SK-N-SH (cell line): ENCODE measurements around the gene SPTBN2.

Experiments
- CHD2 ChIP-seq: fragments of 150-350 bp; IDR thresholded peaks from 2 replicates; pipeline ENCODE4 v1.6.1; 2018; ENCODE audit warnings: low read length; ENCODE audit not compliant: partially characterized antibody
- EP300 ChIP-seq, 2 experiments: IDR thresholded peaks; 2 replicates each; pipeline versions ENCODE4 v1.4.0 to v1.6.1; 2012; ENCODE audit warnings: borderline replicate concordance in 1 of 2, low read depth in 1 of 2, low read length in 1 of 2
- FOSL2 ChIP-seq: IDR thresholded peaks from 2 replicates; pipeline ENCODE4 v1.4.0; 2012; ENCODE audit warnings: low read depth, mild to moderate bottlenecking, moderate library complexity, borderline replicate concordance
- FOXM1 ChIP-seq: IDR thresholded peaks from 2 replicates; pipeline ENCODE4 v1.4.0; 2012; ENCODE audit warnings: low read depth, mild to moderate bottlenecking
- NFIC ChIP-seq: IDR thresholded peaks from 2 replicates; pipeline ENCODE4 v1.4.0; 2012; ENCODE audit warnings: borderline replicate concordance
- NRF1 ChIP-seq: IDR thresholded peaks from 2 replicates; pipeline ENCODE4 v1.6.1; 2012; ENCODE audit warnings: low read depth, mild to moderate bottlenecking, low read length
- POLR2AphosphoS5 ChIP-seq: IDR thresholded peaks from 2 replicates; pipeline ENCODE4 v1.6.1; 2012; ENCODE audit warnings: low read depth, low read length
- SIN3A ChIP-seq: IDR thresholded peaks from 2 replicates; pipeline ENCODE4 v1.6.1; 2012; ENCODE audit warnings: low read depth, mild to moderate bottlenecking, low read length, moderate library complexity, borderline replicate concordance
- TF ChIP-seq, protein P1 (sequence below): IDR thresholded peaks from 2 replicates; pipeline ENCODE4 v1.4.0; 2012; ENCODE audit warnings: low read depth, borderline replicate concordance
- TF ChIP-seq, protein P2 (sequence below): fragments of 200-600 bp; sonication (generic); IDR thresholded peaks from 2 replicates; pipeline ENCODE4 v1.6.1; 2017; ENCODE audit warnings: antibody characterized with exemption, mild to moderate bottlenecking, moderate library complexity
- TF ChIP-seq, protein P3 (sequence below): IDR thresholded peaks from 2 replicates; pipeline ENCODE4 v1.4.0; 2012; ENCODE audit warnings: low read depth
- TF ChIP-seq, protein P4 (sequence below): IDR thresholded peaks from 2 replicates; pipeline ENCODE4 v1.6.1; 2012; ENCODE audit warnings: mild to moderate bottlenecking, low read depth, low read length, moderate library complexity

DNA sequence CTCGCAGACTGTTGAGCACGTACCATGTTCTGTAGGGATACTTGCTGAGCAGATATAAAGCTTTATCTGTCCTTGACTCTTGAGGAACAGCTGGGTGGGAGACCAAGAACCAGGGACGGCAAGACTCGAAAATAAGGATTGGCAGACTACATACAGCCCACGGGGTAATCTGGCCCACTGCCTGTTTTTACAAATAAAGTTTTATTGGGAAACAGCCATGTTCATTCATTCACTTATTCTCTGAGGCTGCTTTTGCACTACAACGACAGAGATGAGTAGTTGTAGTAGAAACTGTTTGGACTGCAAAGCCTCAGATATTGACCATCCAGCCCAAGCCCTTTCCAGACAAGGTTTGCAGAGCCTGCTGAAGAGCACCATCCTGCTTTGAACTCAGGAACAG, 31.0 kb downstream of the SPTBN2 start:
- TF ChIP-seq, protein P1, sequence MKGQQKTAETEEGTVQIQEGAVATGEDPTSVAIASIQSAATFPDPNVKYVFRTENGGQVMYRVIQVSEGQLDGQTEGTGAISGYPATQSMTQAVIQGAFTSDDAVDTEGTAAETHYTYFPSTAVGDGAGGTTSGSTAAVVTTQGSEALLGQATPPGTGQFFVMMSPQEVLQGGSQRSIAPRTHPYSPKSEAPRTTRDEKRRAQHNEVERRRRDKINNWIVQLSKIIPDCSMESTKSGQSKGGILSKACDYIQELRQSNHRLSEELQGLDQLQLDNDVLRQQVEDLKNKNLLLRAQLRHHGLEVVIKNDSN: no peak
- no peak for TF ChIP-seq EP300 (IDR thresholded peaks at IDR 0.05; ENCODE audit: borderline replicate concordance in 1 of 2, low read depth in 1 of 2, low read length in 1 of 2)
- TF ChIP-seq SIN3A: no peak
- TF ChIP-seq, protein P2, sequence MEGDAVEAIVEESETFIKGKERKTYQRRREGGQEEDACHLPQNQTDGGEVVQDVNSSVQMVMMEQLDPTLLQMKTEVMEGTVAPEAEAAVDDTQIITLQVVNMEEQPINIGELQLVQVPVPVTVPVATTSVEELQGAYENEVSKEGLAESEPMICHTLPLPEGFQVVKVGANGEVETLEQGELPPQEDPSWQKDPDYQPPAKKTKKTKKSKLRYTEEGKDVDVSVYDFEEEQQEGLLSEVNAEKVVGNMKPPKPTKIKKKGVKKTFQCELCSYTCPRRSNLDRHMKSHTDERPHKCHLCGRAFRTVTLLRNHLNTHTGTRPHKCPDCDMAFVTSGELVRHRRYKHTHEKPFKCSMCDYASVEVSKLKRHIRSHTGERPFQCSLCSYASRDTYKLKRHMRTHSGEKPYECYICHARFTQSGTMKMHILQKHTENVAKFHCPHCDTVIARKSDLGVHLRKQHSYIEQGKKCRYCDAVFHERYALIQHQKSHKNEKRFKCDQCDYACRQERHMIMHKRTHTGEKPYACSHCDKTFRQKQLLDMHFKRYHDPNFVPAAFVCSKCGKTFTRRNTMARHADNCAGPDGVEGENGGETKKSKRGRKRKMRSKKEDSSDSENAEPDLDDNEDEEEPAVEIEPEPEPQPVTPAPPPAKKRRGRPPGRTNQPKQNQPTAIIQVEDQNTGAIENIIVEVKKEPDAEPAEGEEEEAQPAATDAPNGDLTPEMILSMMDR: no peak
- no peak for TF ChIP-seq FOSL2
- TF ChIP-seq, protein P3, sequence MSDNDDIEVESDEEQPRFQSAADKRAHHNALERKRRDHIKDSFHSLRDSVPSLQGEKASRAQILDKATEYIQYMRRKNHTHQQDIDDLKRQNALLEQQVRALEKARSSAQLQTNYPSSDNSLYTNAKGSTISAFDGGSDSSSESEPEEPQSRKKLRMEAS: no peak
- no peak for TF ChIP-seq POLR2AphosphoS5
- TF ChIP-seq, protein P4, sequence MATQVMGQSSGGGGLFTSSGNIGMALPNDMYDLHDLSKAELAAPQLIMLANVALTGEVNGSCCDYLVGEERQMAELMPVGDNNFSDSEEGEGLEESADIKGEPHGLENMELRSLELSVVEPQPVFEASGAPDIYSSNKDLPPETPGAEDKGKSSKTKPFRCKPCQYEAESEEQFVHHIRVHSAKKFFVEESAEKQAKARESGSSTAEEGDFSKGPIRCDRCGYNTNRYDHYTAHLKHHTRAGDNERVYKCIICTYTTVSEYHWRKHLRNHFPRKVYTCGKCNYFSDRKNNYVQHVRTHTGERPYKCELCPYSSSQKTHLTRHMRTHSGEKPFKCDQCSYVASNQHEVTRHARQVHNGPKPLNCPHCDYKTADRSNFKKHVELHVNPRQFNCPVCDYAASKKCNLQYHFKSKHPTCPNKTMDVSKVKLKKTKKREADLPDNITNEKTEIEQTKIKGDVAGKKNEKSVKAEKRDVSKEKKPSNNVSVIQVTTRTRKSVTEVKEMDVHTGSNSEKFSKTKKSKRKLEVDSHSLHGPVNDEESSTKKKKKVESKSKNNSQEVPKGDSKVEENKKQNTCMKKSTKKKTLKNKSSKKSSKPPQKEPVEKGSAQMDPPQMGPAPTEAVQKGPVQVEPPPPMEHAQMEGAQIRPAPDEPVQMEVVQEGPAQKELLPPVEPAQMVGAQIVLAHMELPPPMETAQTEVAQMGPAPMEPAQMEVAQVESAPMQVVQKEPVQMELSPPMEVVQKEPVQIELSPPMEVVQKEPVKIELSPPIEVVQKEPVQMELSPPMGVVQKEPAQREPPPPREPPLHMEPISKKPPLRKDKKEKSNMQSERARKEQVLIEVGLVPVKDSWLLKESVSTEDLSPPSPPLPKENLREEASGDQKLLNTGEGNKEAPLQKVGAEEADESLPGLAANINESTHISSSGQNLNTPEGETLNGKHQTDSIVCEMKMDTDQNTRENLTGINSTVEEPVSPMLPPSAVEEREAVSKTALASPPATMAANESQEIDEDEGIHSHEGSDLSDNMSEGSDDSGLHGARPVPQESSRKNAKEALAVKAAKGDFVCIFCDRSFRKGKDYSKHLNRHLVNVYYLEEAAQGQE: no peak
- no peak for TF ChIP-seq NRF1
- no peak for TF ChIP-seq FOXM1
- no peak for TF ChIP-seq CHD2
- no peak for TF ChIP-seq NFIC
